ENCODE data around the gene TNMD.

TNMD gene

DNA sequence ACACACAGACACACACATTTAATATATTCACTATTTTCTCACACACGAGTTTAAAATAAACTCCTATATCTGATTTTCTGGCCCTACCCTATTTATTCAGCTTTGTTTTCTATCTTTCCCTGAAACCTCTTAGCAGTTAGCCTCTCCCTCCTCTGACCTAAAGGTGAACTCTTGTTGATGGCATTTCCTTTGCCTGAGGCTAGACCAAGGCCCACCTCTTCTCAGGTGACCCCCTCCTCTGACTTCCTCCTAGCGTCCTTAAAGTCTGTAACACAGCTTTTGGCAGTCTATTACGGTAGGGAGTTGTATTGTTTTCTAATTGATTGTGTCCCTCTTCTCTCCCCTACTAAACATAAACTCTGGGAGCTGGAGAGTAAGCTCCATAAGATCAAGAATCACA lies 57.6 kb downstream of the TNMD start:
- H3K4me1 ChIP-seq (ENCODE audit: control insufficient read depth, insufficient read depth, low read length, poor library complexity, severe bottlenecking) = no peaks in the 10 kb centered on the region
- no peak for DNase-seq
- H3K4me3 ChIP-seq (ENCODE audit: insufficient read depth, low read depth, low read length, poor library complexity, severe bottlenecking) = no peak overlapping the region
- no peaks in the 10 kb centered on the region for H3K9me3 ChIP-seq (ENCODE audit: control insufficient read depth, low read length)
- H3K27me3 ChIP-seq (replicated peaks; ENCODE audit: control insufficient read depth, insufficient read depth, low read length, poor library complexity, severe bottlenecking) = no peaks in the 10 kb centered on the region
- H3K36me3 ChIP-seq (ENCODE audit: control insufficient read depth, insufficient read depth, low read length) = no peaks in the 10 kb centered on the region
- H3K27ac ChIP-seq (ENCODE audit: insufficient read depth, low read length, poor library complexity, severe bottlenecking) = no peak overlapping the region

DNA sequence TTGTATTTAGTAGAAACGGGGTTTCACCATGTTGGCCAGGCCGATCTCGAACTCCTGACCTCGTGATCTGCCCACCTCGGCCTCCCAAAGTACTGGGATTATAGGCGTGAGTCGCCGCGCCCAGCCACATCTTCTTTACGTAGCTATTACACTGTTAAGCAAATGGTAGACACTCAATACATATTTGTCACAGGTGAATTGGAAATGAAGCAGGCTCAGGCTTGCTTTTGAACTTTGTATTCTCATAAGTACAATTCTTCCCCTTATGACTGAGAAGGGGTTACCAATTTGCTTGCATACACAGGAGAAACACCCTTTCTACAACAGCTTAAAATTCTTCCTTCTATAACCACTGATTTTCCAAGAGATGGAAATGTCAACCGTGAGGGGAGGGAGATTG lies 58.5 kb downstream of the TNMD start:
- Histone ChIP-seq H3K27me3 (replicated peaks; ENCODE audit: control insufficient read depth, insufficient read depth, low read length, poor library complexity, severe bottlenecking) (no peaks in the 10 kb centered on the region), H3K4me3 (ENCODE audit: insufficient read depth, low read depth, low read length, poor library complexity, severe bottlenecking) (no peak overlapping the region), H3K4me1 (ENCODE audit: control insufficient read depth, insufficient read depth, low read length, poor library complexity, severe bottlenecking) (no peaks in the 10 kb centered on the region), H3K27ac (ENCODE audit: insufficient read depth, low read length, poor library complexity, severe bottlenecking) (no peak overlapping the region), H3K36me3 (ENCODE audit: control insufficient read depth, insufficient read depth, low read length) (no peaks in the 10 kb centered on the region), H3K9me3 (ENCODE audit: control insufficient read depth, low read length) (no peaks in the 10 kb centered on the region)
- no peak for DNase-seq

DNA sequence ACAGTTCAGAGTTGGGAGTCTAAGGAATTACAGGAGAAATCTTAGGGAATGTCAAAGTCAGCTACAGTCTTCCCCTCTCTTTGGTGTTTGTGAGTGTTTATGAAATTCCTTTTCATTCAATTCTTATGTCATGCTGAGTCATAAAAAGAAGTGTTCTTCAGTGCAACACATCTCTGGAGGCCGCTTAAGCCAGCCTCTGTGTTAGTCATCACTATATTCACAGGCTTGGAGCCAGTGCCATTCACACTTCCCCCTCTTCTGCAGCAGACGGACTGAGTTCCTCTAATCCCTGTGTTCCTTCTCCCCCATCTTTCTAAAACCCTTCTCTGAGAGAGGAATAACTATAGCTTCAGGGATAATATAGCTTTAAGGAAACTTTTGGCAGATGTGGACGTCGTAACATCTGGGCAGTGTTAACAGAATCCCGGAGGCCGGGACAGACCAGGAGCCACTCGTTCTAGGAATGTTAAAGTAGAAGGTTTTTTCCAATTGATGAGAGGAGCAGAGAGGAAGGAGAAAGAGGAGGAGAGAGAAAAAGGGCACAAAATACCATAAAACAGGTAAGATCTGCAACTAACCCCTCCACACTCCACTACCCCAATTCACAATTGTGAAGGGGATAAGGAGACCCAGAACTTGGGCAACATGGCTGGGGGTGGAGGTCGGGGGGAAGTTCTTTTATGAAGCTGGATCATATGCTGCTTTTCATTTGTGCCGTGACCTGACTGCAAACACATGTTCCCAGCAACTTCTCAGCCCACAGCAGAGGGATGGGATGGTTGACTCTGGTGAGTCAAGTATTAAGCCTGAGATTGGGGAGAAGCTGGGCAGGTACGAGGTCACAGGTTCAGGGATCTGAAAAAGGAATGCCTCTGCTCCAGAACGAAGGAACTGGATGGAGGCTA lies 59.5 kb downstream of the TNMD start, which contains the start of gene SRPX2:
Gene SRPX2, plus strand, starts transcription at position 244 of the 905 bp plus-strand sequence. CDS start 2,124 bp downstream, outside the sequence.
- no peaks in the 10 kb centered on the region for H3K4me1 ChIP-seq (ENCODE audit: control insufficient read depth, insufficient read depth, low read length, poor library complexity, severe bottlenecking)
- no peaks in the 10 kb centered on the region for H3K9me3 ChIP-seq (ENCODE audit: control insufficient read depth, low read length)
- H3K27ac ChIP-seq (ENCODE audit: insufficient read depth, low read length, poor library complexity, severe bottlenecking) = no peak within 1 kb of the TSS
- no peak for DNase-seq
- no peaks in the 10 kb centered on the region for H3K27me3 ChIP-seq (replicated peaks; ENCODE audit: control insufficient read depth, insufficient read depth, low read length, poor library complexity, severe bottlenecking)
- no peak within 1 kb of the TSS for H3K4me3 ChIP-seq (ENCODE audit: insufficient read depth, low read depth, low read length, poor library complexity, severe bottlenecking)
- H3K36me3 ChIP-seq (ENCODE audit: control insufficient read depth, insufficient read depth, low read length) = no peaks in the 10 kb centered on the region

DNA sequence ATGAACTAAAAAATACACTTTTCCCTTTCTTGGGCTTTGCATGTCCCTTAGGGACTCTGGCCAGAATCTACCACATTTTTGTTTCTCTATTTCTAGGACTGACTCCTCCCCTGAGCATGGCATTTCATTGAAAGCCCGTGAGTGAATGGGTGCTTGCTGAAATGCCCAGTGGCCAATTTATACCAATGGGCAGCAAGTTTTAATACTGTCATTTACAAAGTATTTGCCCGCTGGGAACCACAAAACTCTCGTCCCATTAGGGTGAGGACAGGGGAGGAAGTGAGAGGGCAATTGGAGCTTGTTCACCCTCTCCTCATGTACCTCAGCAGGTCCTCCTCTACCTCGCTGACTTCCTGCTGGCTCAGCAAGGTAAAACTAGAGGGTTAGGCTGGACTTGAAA lies 60.4 kb downstream of the TNMD start:
- no peak for DNase-seq
- H3K4me3 ChIP-seq (ENCODE audit: insufficient read depth, low read depth, low read length, poor library complexity, severe bottlenecking) = no peak overlapping the region
- H3K27ac ChIP-seq (ENCODE audit: insufficient read depth, low read length, poor library complexity, severe bottlenecking) = no peak overlapping the region
- H3K4me1 ChIP-seq (ENCODE audit: control insufficient read depth, insufficient read depth, low read length, poor library complexity, severe bottlenecking) = no peaks in the 10 kb centered on the region
- H3K27me3 ChIP-seq (replicated peaks; ENCODE audit: control insufficient read depth, insufficient read depth, low read length, poor library complexity, severe bottlenecking) = no peaks in the 10 kb centered on the region
- no peaks in the 10 kb centered on the region for H3K9me3 ChIP-seq (ENCODE audit: control insufficient read depth, low read length)
- H3K36me3 ChIP-seq (ENCODE audit: control insufficient read depth, insufficient read depth, low read length) = no peaks in the 10 kb centered on the region

DNA sequence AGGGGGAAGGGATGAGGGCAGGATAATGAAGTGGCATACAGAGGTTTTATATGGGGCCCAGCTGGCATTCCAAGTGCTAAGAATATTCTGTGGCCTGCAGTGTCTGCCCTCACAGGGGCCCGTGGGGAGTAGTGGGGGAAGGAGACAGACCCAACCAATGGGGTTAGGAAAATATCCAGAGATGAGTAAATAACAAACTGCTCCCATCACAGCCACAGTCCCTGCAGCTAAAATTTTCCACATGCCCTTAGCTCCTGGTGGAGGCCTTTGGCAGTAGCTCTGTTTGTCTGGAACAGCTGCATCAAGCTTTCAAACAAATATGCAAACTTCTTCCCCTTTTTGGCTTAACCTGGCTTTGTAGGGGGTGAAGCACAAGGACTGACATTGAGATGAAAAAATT lies 62.4 kb downstream of the TNMD start:
- H3K27ac ChIP-seq (ENCODE audit: insufficient read depth, low read length, poor library complexity, severe bottlenecking) = no peak overlapping the region
- no peaks in the 10 kb centered on the region for H3K27me3 ChIP-seq (replicated peaks; ENCODE audit: control insufficient read depth, insufficient read depth, low read length, poor library complexity, severe bottlenecking)
- no peaks in the 10 kb centered on the region for H3K36me3 ChIP-seq (ENCODE audit: control insufficient read depth, insufficient read depth, low read length)
- no peak overlapping the region for H3K4me3 ChIP-seq (ENCODE audit: insufficient read depth, low read depth, low read length, poor library complexity, severe bottlenecking)
- no peaks in the 10 kb centered on the region for H3K4me1 ChIP-seq (ENCODE audit: control insufficient read depth, insufficient read depth, low read length, poor library complexity, severe bottlenecking)
- H3K9me3 ChIP-seq (ENCODE audit: control insufficient read depth, low read length) = no peaks in the 10 kb centered on the region
- DNase-seq = no peak

DNA sequence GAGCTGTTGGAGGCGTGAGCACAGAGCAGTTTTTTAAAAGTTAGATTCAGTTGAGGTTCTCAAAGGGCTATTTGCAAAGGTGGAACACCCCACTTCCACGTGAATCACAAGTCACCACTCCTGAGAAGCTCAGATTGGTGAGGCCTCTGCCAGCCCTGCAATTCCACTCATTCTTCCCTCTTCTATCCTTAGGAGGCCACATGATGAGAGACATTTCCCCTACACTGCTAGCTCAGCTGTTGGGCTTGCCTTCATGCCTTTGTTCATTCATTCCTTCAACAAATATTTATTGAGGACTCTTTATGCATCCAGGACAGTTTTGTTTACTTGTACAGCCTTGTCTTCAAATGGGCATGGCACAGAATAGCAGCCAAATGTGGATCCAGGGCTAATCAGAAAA lies 63.0 kb downstream of the TNMD start:
- DNase-seq = no peak
- Histone ChIP-seq H3K27me3 (replicated peaks; ENCODE audit: control insufficient read depth, insufficient read depth, low read length, poor library complexity, severe bottlenecking) (no peaks in the 10 kb centered on the region), H3K9me3 (ENCODE audit: control insufficient read depth, low read length) (no peaks in the 10 kb centered on the region), H3K27ac (ENCODE audit: insufficient read depth, low read length, poor library complexity, severe bottlenecking) (no peak overlapping the region), H3K4me3 (ENCODE audit: insufficient read depth, low read depth, low read length, poor library complexity, severe bottlenecking) (no peak overlapping the region), H3K36me3 (ENCODE audit: control insufficient read depth, insufficient read depth, low read length) (no peaks in the 10 kb centered on the region), H3K4me1 (ENCODE audit: control insufficient read depth, insufficient read depth, low read length, poor library complexity, severe bottlenecking) (no peaks in the 10 kb centered on the region)

DNA sequence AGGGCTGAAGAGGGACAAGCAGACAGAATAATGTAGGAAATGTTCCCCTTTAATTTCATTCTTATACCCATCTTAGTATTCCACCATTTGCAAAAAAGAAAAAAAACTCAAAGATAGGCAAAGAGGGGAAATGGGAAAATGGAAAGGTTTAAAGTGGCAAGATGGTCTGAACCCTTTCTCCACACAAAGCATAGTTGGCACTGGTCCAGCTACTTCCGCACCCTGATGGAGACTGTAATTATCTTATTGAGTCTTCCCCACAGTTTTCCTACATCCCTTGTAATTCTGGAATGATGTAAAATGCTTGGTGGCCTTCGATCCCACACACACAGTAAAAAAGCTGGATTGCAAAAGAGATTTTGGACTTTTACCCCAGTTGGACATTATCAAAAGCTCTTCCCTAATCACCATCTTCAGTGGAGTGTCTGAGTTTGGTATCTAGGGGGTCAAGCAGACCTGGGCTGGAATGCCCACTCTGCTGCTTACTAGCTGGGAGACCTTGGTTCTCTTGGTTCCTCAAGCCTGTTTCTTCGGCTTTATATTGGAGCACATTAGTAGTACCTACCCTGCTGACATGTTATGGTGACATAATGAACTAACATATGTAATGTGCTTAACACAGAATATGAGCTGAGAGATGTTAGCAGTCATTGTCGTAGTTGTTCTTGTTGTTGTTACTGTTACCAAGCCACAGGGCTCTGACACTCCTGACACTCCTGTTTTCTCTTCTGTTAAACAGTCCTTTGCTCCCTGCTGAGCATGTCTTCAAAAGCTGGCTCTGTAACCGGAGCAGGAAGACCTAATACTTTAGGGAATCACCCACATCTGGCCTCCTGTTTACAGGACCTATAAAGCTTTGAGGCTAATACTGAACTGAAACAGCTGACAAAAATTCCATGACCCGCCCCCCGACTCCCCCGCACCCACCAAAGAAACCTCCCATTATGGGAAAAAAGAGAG lies 64.0 kb downstream of the TNMD start:
- no peak overlapping the region for H3K4me3 ChIP-seq (ENCODE audit: insufficient read depth, low read depth, low read length, poor library complexity, severe bottlenecking)
- no peaks in the 10 kb centered on the region for H3K4me1 ChIP-seq (ENCODE audit: control insufficient read depth, insufficient read depth, low read length, poor library complexity, severe bottlenecking)

More for the DNA sequence above, 64.0 kb downstream of the TNMD start:
- Histone ChIP-seq H3K9me3 (ENCODE audit: control insufficient read depth, low read length) (no peaks in the 10 kb centered on the region), H3K27ac (ENCODE audit: insufficient read depth, low read length, poor library complexity, severe bottlenecking) (no peak overlapping the region), H3K36me3 (ENCODE audit: control insufficient read depth, insufficient read depth, low read length) (no peaks in the 10 kb centered on the region), H3K27me3 (replicated peaks; ENCODE audit: control insufficient read depth, insufficient read depth, low read length, poor library complexity, severe bottlenecking) (no peaks in the 10 kb centered on the region)
- DNase-seq = no peak

Measured in effector memory CD4-positive, alpha-beta T cell (primary cell).